K562 (cell line): ENCODE data around the gene ADIPOR2. TPM values are rescaled to one million over a fixed set of nuclear protein-coding genes. Genes with fewer than 3 reads are reported as not detected.

Experiments
- ATAC-seq: fragments of 200-7000 bp; cut with Tn5 transposase; 3 replicates; pipeline ENCODE4 v1.9.1; 2020; ENCODE audit warnings: moderate library complexity
- BruUV-seq: library from RNA; stranded (reverse); fragments of 400-500 nt; replicated peaks from 2 replicates; lab custom pipeline; 2021; lab: Mats Ljungman, UMichigan
- CTCF ChIA-PET: fragments of 300-600 bp; formaldehyde crosslinking; extraction: SDS; loops from one replicate; lab custom pipeline; 2021; ENCODE audit warnings: low intra/inter-chr PET ratio; lab: Yijun Ruan, JAX
- POLR2A ChIA-PET: fragments of 300-600, 350-650 bp; sonication (Branson Sonifier 250); formaldehyde crosslinking; extraction: SDS; loops from one replicate; lab custom pipeline; 2021; ENCODE audit warnings: antibody characterized with exemption, inconsistent platforms; lab: Yijun Ruan, JAX
- DNase-seq, 4 experiments: peaks; one replicate each; pipeline versions ENCODE4 v3.0.0 to v3.0.0-alpha.2; 2011 to 2018; ENCODE audit warnings: low spot score in 3 of 4, mixed read lengths in 3 of 4; ENCODE audit errors: extremely low read depth in 1 of 4
- FAIRE-seq: peaks from 2 replicates; lab custom pipeline; 2011; peaks lifted over from hg19 to GRCh38; lab: Jason Lieb, UNC
- H2AFZ ChIP-seq: 2 replicates; pipeline ENCODE4 v1.6.0; 2011; ENCODE audit warnings: low read depth, low read length, control low read depth, inconsistent platforms
- H3K27ac ChIP-seq: fragments of 200-600 bp; 3 replicates; pipeline ENCODE4 v1.8.0; 2011; ENCODE audit warnings: low read depth, mild to moderate bottlenecking, control low read depth, inconsistent platforms, low read length, moderate library complexity, mixed read lengths; ENCODE audit errors: extremely low read depth
- H3K27me3 ChIP-seq, 2 experiments: fragments of 300-600 bp in 1 of 2; 2 replicates in 1 of 2; 3 replicates in 1 of 2; pipeline versions ENCODE4 v1.6.0 to v1.8.0; 2011; ENCODE audit warnings: inconsistent platforms in 2 of 2, low read length in 2 of 2, mild to moderate bottlenecking in 1 of 2, mixed read lengths in 1 of 2, moderate library complexity in 1 of 2; ENCODE audit not compliant: control insufficient read depth in 2 of 2, insufficient read depth in 2 of 2
- H3K36me3 ChIP-seq: fragments of 300-600 bp; 3 replicates; pipeline ENCODE4 v1.8.0; 2011; ENCODE audit warnings: mild to moderate bottlenecking, low read length, inconsistent platforms; ENCODE audit not compliant: control insufficient read depth, insufficient read depth
- H3K4me1 ChIP-seq, 2 experiments: fragments of 200-600 bp in 1 of 2; replicated peaks in 1 of 2; 2 replicates in 1 of 2; 3 replicates in 1 of 2; pipeline versions ENCODE4 v1.5.1 to v1.8.0; 2011; ENCODE audit warnings: inconsistent platforms in 2 of 2, low read length in 2 of 2, mild to moderate bottlenecking in 1 of 2, mixed read lengths in 1 of 2, moderate library complexity in 1 of 2; ENCODE audit not compliant: control insufficient read depth in 2 of 2, insufficient read depth in 2 of 2
- H3K4me2 ChIP-seq: 2 replicates; pipeline ENCODE4 v1.6.1; 2011; ENCODE audit warnings: low read length, control low read depth, inconsistent platforms, mixed read lengths; ENCODE audit not compliant: insufficient read depth
- H3K4me3 ChIP-seq: fragments of 200-600 bp; sonication (generic), shearing (Covaris generic); 2 replicates; pipeline ENCODE4 v1.5.1; 2016; ENCODE audit warnings: control low read depth, inconsistent platforms
- H3K79me2 ChIP-seq: fragments of 200-600 bp; 3 replicates; pipeline ENCODE4 v1.8.0; 2011; ENCODE audit warnings: low read length, inconsistent platforms; ENCODE audit not compliant: control insufficient read depth, insufficient read depth
- H3K9ac ChIP-seq, 2 experiments: 2 replicates each; pipeline versions ENCODE4 v1.6.0 to v1.6.1; 2011; ENCODE audit warnings: low read depth in 2 of 2, low read length in 2 of 2, control low read depth in 1 of 2, inconsistent platforms in 1 of 2, mild to moderate bottlenecking in 1 of 2, mixed read lengths in 1 of 2; ENCODE audit not compliant: insufficient read depth in 1 of 2
- H3K9me1 ChIP-seq: one replicate; pipeline ENCODE4 v1.6.0; 2011; ENCODE audit warnings: inconsistent platforms, mild to moderate bottlenecking, low read length, moderate library complexity; ENCODE audit not compliant: control insufficient read depth, insufficient read depth
- H3K9me3 ChIP-seq: replicated peaks from 2 replicates; pipeline ENCODE4 v1.5.1; 2011; ENCODE audit warnings: low read depth, low read length, inconsistent platforms; ENCODE audit not compliant: control insufficient read depth, insufficient read depth
- H4K20me1 ChIP-seq: replicated peaks from 2 replicates; pipeline ENCODE4 v1.6.1; 2011; ENCODE audit warnings: low read length, inconsistent platforms, mixed read lengths; ENCODE audit not compliant: control insufficient read depth, insufficient read depth
- CBX3 ChIP-seq, 2 experiments: IDR thresholded peaks; 1 replicate in 1 of 2; 2 replicates in 1 of 2; pipeline ENCODE4 v1.6.1; 2012; ENCODE audit warnings: inconsistent platforms in 2 of 2, low read length in 2 of 2, borderline replicate concordance in 1 of 2, control low read depth in 1 of 2
- CBX5 ChIP-seq: IDR thresholded peaks from 2 replicates; pipeline ENCODE4 v1.6.1; 2014; ENCODE audit warnings: low read depth, borderline replicate concordance
- DNMT1 ChIP-seq: fragments of 450-650 bp; IDR thresholded peaks from 2 replicates; pipeline ENCODE4 v1.6.1; 2016; ENCODE audit warnings: antibody characterized with exemption, mild to moderate bottlenecking
- MCM7 ChIP-seq, 2 experiments: fragments of 450-650 bp; IDR thresholded peaks; 2 replicates each; pipeline ENCODE4 v1.6.1; 2016 to 2018
- MEIS2 ChIP-seq: fragments of 450-650 bp; IDR thresholded peaks from 2 replicates; pipeline ENCODE4 v1.6.1; 2014; ENCODE audit warnings: mild to moderate bottlenecking; ENCODE audit not compliant: partially characterized antibody
- SRSF9 ChIP-seq: fragments of 200-400 bp; formaldehyde crosslinking; IDR thresholded peaks from 2 replicates; pipeline ENCODE4 v1.6.1; 2017; ENCODE audit warnings: low read depth, low read length, borderline replicate concordance
- WGBS: fragments of 100-300 bp; shearing (Covaris generic); methylation state at CpG from one replicate; pipeline ENCODE4 v1.1.6; 2016; ENCODE audit warnings: low coverage, mixed read lengths; ENCODE audit not compliant: insufficient coverage; ENCODE audit errors: missing lambda C conversion rate; 5-methylcytosine and 5-hydroxymethylcytosine counted together
- in situ Hi-C: fragments of 300-500 bp; cut with MboI; formaldehyde crosslinking; loops from 4 replicates; pipeline ENCODE4 v1.15.0; 2018; ENCODE audit warnings: inconsistent platforms, mixed read lengths
- intact Hi-C: fragments of 100-400 bp; cut with micrococcal nuclease; formaldehyde crosslinking; loops from 2 replicates; pipeline ENCODE4 v1.14.2; 2022
- polyA plus RNA-seq, 8 experiments: library from polyadenylated mRNA; depleted of rRNA in 4 of 8; stranded (reverse) in 5 of 8; unstranded in 3 of 8; fragments of >200 nt; fragmentation: Nextera tagmentation in 2 of 8; fragmentation: Illumina TruSeq in 1 of 8; extraction: Ambion mirVana in 2 of 8; extraction: Trizol in 1 of 8; gene quantifications; 2 replicates each; pipeline versions ENCODE4 v1.2.1 to v1.2.3, GENCODE V29; 2011 to 2014; ENCODE audit warnings: inconsistent platforms in 1 of 8, missing spikeins in 1 of 8
- total RNA-seq, 7 experiments: library from RNA; depleted of rRNA in 6 of 7; stranded (reverse); fragments of >200 nt in 6 of 7; fragmentation: Illumina TruSeq in 2 of 7; extraction: Trizol in 2 of 7; gene quantifications; 2 replicates each; pipeline versions ENCODE4 v1.2.1 to v1.2.3, GENCODE V29; 2011 to 2021; ENCODE audit warnings: low replicate concordance in 1 of 7
- TF ChIP-seq, protein P1 (sequence below): fragments of 450-650 bp; formaldehyde crosslinking; IDR thresholded peaks from 2 replicates; pipeline ENCODE4 v1.4.0; 2020; ENCODE audit warnings: mild to moderate bottlenecking
- TF ChIP-seq, protein P2 (sequence below): sonication (generic); formaldehyde crosslinking; IDR thresholded peaks from 2 replicates; pipeline ENCODE4 v1.8.0; 2023; ENCODE audit warnings: mild to moderate bottlenecking, missing genetic modification reagents
- TF ChIP-seq, protein P3 (sequence below): fragments of 450-650 bp; IDR thresholded peaks from 2 replicates; pipeline ENCODE4 v1.6.1; 2016; ENCODE audit warnings: antibody characterized with exemption
- TF ChIP-seq, protein P4 (sequence below): fragments of 450-650 bp; conservative IDR thresholded peaks from 2 replicates; pipeline ENCODE4 v1.6.1; 2016; ENCODE audit warnings: missing genetic modification characterization, low read depth, mild to moderate bottlenecking, missing compliant biosample characterization, moderate library complexity
- TF ChIP-seq, protein P5 (sequence below): fragments of 450-650 bp; formaldehyde crosslinking; IDR thresholded peaks from 2 replicates; pipeline ENCODE4 v1.4.0; 2020; ENCODE audit warnings: mild to moderate bottlenecking, moderate library complexity
- TF ChIP-seq, protein P6 (sequence below): fragments of 250-450 bp; sonication (Bioruptor Pico); IDR thresholded peaks from 2 replicates; pipeline ENCODE4 v1.4.0; 2020; ENCODE audit warnings: mild to moderate bottlenecking

Gene ADIPOR2
- total and polyA plus RNA-seq, 9 of the 15 experiments (the other 6 are each of a cell fraction or from before 2014, with no cell fraction given), result 10.9 to 63.5 (median 46.0) TPM

DNA sequence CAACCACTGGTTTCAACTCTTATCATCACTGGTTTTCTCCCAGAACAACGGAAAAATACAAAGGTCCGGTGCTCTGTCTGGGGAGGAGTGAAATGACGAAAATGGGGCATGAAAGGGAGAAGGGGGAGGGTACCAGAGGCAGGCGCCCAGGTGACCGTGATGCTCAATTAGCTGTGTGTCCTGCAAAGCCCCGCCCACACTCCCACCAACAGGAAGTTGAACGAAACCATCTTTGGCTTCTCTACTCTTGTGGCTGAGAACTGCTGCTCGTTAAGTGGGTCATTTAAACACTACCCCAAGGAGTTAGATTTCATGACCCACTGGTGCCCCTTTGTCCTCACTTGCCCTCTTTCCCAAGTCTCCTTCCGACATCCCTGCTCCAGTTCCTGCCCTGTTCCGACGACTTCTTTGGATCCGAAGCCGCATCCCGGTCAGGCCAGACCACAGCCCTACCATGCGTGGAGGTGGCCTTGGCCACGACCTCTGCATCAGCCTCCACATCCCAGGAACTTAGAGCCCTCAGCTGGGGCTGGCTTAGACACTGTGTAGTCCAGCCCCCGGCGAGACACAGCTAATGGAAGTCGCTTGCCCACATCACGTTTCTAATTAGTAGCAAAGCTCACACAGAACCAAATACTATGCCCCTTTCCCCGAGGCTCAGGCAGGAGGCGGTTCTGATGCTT is 118.1 kb downstream of the ADIPOR2 start:
- no peak for ATAC-seq
- Histone ChIP-seq H2AFZ (no peak overlapping the region), H3K79me2 (no peaks in the 10 kb centered on the region), H3K9me3 (no peaks in the 10 kb centered on the region), H3K4me2 (no peak overlapping the region), H3K9me1 (no peaks in the 10 kb centered on the region), H4K20me1 (no peaks in the 10 kb centered on the region), H3K27ac (no peak overlapping the region), H3K27me3 (peaks cover 0 to 6% of the 10 kb centered on the region in 2 experiments; a peak in 2 of 5 replicates), H3K9ac (no peak overlapping the region), H3K4me3 (no peak overlapping the region), H3K36me3 (no peaks in the 10 kb centered on the region), H3K4me1 (peaks cover 35 to 37% of the 10 kb centered on the region in 2 experiments)
- FAIRE-seq, result no peak
- 69% methylated on average over 21 of the region's 22 CpGs for WGBS
- intact Hi-C loops, result no loop called here
- ChIA-PET POLR2A (no interaction called here), CTCF (no interaction called here)
- BruUV-seq, result no TSS peak
- in situ Hi-C loops, result no loop called here
- no peak for DNase-seq
- TF ChIP-seq, protein P1, sequence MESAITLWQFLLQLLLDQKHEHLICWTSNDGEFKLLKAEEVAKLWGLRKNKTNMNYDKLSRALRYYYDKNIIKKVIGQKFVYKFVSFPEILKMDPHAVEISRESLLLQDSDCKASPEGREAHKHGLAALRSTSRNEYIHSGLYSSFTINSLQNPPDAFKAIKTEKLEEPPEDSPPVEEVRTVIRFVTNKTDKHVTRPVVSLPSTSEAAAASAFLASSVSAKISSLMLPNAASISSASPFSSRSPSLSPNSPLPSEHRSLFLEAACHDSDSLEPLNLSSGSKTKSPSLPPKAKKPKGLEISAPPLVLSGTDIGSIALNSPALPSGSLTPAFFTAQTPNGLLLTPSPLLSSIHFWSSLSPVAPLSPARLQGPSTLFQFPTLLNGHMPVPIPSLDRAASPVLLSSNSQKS (CRISPR knock-in tag), result no peak
- TF ChIP-seq, protein P2, sequence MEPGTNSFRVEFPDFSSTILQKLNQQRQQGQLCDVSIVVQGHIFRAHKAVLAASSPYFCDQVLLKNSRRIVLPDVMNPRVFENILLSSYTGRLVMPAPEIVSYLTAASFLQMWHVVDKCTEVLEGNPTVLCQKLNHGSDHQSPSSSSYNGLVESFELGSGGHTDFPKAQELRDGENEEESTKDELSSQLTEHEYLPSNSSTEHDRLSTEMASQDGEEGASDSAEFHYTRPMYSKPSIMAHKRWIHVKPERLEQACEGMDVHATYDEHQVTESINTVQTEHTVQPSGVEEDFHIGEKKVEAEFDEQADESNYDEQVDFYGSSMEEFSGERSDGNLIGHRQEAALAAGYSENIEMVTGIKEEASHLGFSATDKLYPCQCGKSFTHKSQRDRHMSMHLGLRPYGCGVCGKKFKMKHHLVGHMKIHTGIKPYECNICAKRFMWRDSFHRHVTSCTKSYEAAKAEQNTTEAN (CRISPR knock-in tag), result no peak
- no peak for TF ChIP-seq MCM7 (IDR thresholded peaks at IDR 0.05)
- no peak for TF ChIP-seq MEIS2
- TF ChIP-seq, protein P3, sequence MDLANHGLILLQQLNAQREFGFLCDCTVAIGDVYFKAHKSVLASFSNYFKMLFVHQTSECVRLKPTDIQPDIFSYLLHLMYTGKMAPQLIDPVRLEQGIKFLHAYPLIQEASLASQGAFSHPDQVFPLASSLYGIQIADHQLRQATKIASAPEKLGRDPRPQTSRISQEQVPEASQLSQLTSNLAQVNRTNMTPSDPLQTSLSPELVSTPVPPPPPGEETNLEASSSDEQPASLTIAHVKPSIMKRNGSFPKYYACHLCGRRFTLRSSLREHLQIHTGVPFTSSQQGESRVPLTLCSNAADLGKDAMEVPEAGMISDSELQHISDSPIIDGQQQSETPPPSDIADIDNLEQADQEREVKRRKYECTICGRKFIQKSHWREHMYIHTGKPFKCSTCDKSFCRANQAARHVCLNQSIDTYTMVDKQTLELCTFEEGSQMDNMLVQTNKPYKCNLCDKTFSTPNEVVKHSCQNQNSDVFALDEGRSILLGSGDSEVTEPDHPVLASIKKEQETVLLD, result no peak
- no peak for TF ChIP-seq DNMT1
- no peak for TF ChIP-seq CBX3 (IDR thresholded peaks at IDR 0.05; ENCODE audit: borderline replicate concordance in 1 of 2, low read length in 2 of 2)
- TF ChIP-seq, protein P4, sequence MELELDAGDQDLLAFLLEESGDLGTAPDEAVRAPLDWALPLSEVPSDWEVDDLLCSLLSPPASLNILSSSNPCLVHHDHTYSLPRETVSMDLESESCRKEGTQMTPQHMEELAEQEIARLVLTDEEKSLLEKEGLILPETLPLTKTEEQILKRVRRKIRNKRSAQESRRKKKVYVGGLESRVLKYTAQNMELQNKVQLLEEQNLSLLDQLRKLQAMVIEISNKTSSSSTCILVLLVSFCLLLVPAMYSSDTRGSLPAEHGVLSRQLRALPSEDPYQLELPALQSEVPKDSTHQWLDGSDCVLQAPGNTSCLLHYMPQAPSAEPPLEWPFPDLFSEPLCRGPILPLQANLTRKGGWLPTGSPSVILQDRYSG (tag), result no peak
- TF ChIP-seq CBX5, result no peak
- no peak for TF ChIP-seq SRSF9
- TF ChIP-seq, protein P5, sequence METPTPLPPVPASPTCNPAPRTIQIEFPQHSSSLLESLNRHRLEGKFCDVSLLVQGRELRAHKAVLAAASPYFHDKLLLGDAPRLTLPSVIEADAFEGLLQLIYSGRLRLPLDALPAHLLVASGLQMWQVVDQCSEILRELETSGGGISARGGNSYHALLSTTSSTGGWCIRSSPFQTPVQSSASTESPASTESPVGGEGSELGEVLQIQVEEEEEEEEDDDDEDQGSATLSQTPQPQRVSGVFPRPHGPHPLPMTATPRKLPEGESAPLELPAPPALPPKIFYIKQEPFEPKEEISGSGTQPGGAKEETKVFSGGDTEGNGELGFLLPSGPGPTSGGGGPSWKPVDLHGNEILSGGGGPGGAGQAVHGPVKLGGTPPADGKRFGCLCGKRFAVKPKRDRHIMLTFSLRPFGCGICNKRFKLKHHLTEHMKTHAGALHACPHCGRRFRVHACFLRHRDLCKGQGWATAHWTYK (CRISPR knock-in tag), result no peak
- TF ChIP-seq, protein P6, sequence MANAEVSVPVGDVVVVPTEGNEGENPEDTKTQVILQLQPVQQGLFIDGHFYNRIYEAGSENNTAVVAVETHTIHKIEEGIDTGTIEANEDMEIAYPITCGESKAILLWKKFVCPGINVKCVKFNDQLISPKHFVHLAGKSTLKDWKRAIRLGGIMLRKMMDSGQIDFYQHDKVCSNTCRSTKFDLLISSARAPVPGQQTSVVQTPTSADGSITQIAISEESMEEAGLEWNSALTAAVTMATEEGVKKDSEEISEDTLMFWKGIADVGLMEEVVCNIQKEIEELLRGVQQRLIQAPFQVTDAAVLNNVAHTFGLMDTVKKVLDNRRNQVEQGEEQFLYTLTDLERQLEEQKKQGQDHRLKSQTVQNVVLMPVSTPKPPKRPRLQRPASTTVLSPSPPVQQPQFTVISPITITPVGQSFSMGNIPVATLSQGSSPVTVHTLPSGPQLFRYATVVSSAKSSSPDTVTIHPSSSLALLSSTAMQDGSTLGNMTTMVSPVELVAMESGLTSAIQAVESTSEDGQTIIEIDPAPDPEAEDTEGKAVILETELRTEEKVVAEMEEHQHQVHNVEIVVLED (CRISPR knock-in tag), result no peak
